Measurements from ENCODE around the gene HMGB3.
"Not testable (repeated sequence)": the region's sequence is repeated elsewhere in the genome, so short reads cannot be mapped to it uniquely, and the experiment has no call there.

The HMGB3 gene

GRCh38 chrX:150977411-150978162 is 5.5 kb upstream of the HMGB3 start:
- no peak for DNase-seq (ENCODE audit: low read depth in 2 of 2, low spot score in 1 of 2)

DNA sequence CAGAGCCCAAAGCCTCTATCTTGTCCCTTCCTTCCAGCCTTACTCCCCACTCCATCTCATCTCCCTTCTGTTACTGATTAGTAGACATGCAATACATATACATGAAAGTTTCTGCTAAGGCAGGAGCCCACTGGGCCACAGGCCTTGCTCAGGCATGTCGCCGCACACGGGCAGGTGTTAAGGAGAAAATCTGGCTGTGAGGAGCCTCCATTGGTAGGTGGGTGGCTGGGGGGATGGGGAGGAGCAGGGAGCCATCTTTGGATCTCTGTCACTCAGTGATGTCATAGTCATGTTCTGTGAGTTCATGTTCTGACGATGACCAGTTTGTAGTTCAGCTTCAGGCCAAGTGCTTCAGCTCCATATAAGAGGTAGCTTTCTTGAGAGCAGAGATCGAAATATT is 2.9 kb upstream of the HMGB3 start:
- no peak for DNase-seq (ENCODE audit: low read depth in 2 of 2, low spot score in 1 of 2)

DNA sequence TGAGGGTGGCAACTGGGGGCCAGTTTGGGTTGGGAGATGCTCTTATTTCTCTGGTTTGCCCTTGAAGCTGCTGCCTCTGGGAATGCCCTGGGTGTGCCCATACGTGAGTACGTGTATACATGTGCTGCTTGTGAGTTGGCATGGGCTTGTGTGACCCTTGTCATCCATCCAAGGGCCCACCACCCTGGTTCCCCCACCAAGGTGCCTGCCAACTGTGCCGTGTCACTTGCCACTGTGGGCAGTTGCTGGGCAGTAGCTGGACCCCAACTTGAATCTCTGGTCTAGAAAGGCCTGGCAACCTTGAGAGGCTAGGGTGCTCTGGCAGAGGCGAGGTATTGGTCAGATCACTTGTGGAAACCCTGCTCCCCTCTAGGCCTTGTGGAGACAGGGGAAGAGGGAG is 2.4 kb upstream of the HMGB3 start:
- DNase-seq (ENCODE audit: low read depth in 2 of 2, low spot score in 1 of 2), result no peak

- DNase-seq (ENCODE audit: low read depth in 2 of 2, low spot score in 1 of 2), result no peak
Measured at GRCh38 chrX:150982235-150982787, 824 bp upstream of the HMGB3 start.

GRCh38 chrX:150983521-150984168 is 510 bp downstream of the HMGB3 start:
- DNase-seq (ENCODE audit: low read depth in 2 of 2, low spot score in 1 of 2), result no peak

- no peak for DNase-seq (ENCODE audit: low read depth in 2 of 2, low spot score in 1 of 2)
Measured at GRCh38 chrX:150984169-150984824, 1.2 kb downstream of the HMGB3 start.

DNA sequence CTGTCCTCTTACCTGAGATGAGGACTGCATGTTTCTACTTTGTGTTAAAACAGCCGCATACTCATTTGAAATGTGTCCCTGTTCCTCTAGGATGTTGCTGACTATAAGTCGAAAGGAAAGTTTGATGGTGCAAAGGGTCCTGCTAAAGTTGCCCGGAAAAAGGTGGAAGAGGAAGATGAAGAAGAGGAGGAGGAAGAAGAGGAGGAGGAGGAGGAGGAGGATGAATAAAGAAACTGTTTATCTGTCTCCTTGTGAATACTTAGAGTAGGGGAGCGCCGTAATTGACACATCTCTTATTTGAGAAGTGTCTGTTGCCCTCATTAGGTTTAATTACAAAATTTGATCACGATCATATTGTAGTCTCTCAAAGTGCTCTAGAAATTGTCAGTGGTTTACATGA is 4.6 kb downstream of the HMGB3 start:
- not testable (repeated sequence) for DNase-seq (ENCODE audit: low read depth in 2 of 2, low spot score in 1 of 2)

DNA sequence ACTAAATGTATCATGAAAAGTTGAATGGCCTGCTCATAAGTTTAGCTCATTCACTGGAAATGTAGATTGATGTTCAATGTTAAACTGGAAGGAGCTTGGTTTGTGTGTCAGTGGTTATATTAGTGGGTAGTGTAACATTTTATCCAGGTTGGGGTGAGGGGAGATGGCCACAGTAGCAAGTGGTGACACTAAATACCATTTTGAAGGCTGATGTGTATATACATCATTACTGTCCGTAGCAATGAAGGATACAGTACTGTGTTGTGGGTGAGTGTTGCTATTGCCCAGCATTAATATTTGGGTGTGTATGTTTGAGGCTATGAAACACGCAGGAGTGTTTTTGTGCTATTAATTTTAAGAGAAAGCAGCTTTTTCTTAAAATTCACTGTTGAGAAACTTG is 6.3 kb downstream of the HMGB3 start:
- no peak for DNase-seq (ENCODE audit: low read depth in 2 of 2, low spot score in 1 of 2)

GRCh38 chrX:150990910-150991309 is 7.8 kb downstream of the HMGB3 start:
- no peak for DNase-seq (ENCODE audit: low read depth in 2 of 2, low spot score in 1 of 2)

DNA sequence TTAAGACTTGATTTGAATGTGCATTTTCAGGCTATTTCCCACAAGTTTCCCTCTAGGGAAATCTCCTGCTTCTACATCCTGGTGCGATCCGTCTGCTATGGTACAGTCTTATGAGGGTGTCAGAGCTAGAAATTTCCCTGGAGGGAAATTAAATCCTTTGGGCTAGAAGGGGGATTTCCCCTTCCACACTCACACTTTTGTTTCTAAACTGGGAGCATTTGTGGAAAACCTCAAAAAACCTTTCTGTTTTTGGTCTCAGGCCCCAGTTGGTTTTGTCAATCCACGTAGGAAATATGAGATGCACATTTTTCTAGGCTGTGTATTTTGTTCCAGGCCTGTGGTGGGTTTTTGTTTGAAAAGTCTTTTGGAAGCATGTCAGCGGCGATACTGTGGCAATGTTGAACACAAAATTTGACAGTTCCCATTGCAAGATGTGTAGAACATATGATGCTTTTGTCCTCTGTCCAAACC is 17.8 kb downstream of the HMGB3 start:
- DNase-seq (ENCODE audit: low read depth in 2 of 2, low spot score in 1 of 2), result no peak

- DNase-seq (ENCODE audit: low read depth in 2 of 2, low spot score in 1 of 2), result no peak
Measured at GRCh38 chrX:151004085-151004484, 20.9 kb downstream of the HMGB3 start.

GRCh38 chrX:151006410-151007109 is 23.4 kb downstream of the HMGB3 start:
- DNase-seq (ENCODE audit: low read depth in 2 of 2, low spot score in 1 of 2), result no peak

DNA sequence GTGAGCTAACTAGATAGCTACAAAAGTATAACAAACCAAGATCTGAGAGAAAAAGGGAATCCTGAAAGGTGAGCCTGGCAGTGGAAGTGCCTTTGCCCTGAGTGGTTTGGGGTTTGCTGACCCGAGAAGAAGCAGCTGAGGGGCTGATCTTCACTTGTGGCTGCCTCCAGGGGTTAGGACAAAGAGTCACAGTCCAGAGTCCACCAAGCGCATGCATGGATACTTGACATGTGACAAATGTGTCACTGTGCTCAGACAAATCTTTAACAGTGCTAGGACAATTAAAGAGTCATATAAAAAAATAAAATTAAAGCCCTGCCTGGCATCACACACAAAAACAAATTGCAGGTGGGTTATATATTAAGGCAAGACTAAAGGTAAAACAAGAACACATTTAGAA is 26.4 kb downstream of the HMGB3 start:
- DNase-seq (ENCODE audit: low read depth in 2 of 2, low spot score in 1 of 2), result no peak

DNA sequence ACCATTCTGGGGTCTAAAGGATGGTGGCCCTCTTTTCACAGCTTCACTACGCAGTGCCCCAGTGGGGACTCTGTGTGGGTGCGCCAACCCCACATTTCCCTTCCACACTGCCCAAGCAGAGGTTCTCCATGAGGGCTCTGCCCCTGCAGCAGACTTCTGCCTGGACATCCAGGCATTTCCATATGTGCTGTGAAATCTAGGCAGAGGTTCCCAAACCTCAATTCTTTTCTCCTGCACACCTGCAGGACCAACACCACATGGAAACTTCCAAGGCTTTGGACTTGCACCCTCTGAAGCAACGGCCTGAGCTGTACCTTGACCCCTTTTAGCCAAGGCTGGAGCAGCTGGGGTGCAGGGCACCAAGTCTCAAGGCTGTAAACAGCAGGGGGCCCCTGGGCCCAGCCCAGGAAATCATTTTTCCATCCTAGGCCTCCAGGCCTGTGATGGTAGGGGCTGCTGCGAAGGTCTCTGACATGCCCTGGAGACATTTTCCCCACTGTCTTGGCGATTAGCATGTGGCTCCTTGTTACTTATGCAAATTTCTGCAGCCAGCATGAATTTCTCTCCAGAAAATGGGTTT is 30.1 kb downstream of the HMGB3 start:
- DNase-seq (ENCODE audit: low read depth in 2 of 2, low spot score in 1 of 2), result no peak

DNA sequence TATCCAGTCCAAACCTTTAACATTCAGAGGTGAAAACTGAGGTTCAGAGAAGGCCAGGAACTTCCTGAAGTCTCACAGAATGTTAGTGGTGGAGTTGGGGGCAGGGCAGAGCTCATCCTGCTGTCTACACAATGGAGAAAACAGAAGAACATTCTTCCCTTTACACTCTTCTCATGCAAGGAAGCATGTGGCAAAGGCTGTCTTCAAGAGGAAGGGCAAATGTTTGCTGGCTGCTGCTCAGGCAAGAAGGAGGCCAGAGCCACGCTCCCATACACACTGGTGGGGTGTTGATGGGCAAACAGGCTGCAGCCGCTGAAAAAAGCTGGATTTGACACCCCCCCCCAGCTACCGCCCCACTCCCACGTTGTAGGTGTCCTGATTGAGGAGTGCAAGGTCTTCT is 32.5 kb downstream of the HMGB3 start:
- DNase-seq (ENCODE audit: low read depth in 2 of 2, low spot score in 1 of 2), result no peak

GRCh38 chrX:151019856-151020255 is 36.7 kb downstream of the HMGB3 start:
- no peak for DNase-seq (ENCODE audit: low read depth in 2 of 2, low spot score in 1 of 2)

GRCh38 chrX:151030845-151031244 is 47.7 kb downstream of the HMGB3 start:
- no peak for DNase-seq (ENCODE audit: low read depth in 2 of 2, low spot score in 1 of 2)

- no peak for DNase-seq (ENCODE audit: low read depth in 2 of 2, low spot score in 1 of 2)
Measured at GRCh38 chrX:151031391-151031975, 48.3 kb downstream of the HMGB3 start.

DNA sequence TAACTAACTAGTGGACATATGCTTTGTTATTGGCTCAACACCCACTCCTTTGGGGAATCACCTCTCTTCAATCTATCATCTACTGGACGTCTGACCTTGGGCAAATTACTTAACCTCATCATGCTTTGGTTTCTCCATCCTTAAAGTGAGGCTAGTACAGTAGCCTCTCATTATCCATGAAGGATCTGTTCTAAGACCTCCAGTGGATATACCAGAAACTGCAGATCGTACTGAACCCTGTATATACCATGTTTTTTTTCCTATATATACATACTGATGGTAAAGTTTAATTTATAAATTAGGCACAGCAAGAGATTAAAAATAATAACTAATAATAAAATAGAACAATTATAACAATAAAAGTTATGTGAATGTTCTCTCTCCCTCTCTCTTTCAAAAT is 56.2 kb downstream of the HMGB3 start:
- no peak for DNase-seq (ENCODE audit: low read depth in 2 of 2, low spot score in 1 of 2)

Measured in stimulated activated CD8-positive, alpha-beta memory T cell treated with anti-CD3 and anti-CD28 coated beads, Interleukin-4, amount 100 ng/mL, for 4 hours (primary cell).